ENCODE data around the gene USF1. TPM values are rescaled to one million over a fixed set of nuclear protein-coding genes. Genes with fewer than 3 reads are reported as not detected.

USF1 gene
- total and polyA plus RNA-seq, 9 of the 15 experiments (the other 6 are each of a cell fraction or from before 2014, with no cell fraction given) = 7.4 to 60.2 (median 54.2) TPM

DNA sequence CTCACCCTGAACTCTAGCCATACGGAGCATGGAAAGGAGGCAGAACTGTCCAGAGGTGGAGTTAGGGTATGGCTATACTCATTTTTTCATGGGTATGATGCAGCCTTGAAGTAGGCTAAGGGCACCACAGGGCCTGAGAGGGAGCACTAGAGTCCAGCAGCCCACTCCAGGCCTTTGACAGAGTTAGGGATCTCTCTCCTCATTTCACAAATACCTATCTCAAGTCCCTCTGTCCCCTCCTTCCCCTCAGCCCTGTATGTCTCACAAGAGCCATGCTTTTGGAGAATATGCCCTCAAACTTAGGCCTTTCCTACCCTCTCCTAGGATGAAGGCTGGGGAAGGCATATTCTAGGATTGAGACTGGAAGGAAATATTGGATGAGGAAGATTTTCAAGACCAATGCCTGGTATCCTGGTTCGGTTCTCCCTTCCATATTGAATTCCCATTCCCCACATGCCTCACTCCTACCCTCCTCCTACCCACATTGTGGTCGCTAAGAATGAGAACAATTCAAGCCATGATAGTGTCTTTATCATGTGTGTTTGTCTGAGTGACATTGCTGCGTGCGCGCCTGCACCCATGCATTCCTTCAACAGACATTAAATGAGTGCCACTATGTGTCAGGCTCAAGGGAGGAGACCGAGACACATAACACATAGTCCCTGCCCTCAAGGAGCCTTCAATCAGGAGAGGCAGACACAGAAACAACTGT, 46.2 kb upstream of the USF1 start:
- Histone ChIP-seq H3K9me1 (ENCODE audit: control insufficient read depth, insufficient read depth, low read length) (no peaks in the 10 kb centered on the region), H3K79me2 (ENCODE audit: control insufficient read depth, insufficient read depth, low read length) (no peaks in the 10 kb centered on the region), H3K4me2 (ENCODE audit: insufficient read depth, low read length) (no peak overlapping the region), H3K36me3 (ENCODE audit: control insufficient read depth, insufficient read depth, low read length) (no peaks in the 10 kb centered on the region), H3K4me3 (no peak overlapping the region), H3K4me1 (replicated peaks in 1 of 2; ENCODE audit: control insufficient read depth in 2 of 2, insufficient read depth in 2 of 2, low read length in 2 of 2) (peaks cover 0 to 5% of the 10 kb centered on the region in 2 experiments; a peak in 2 of 5 replicates), H3K9ac (ENCODE audit: insufficient read depth in 1 of 2, low read depth in 2 of 2, low read length in 2 of 2) (no peak overlapping the region), H3K9me3 (replicated peaks; ENCODE audit: control insufficient read depth, insufficient read depth, low read depth, low read length) (0 out of 2 replicates have a peak, but pooled peaks cover 3% of the 10 kb centered on the region), H3K27ac (ENCODE audit: extremely low read depth, low read depth, low read length) (no peak overlapping the region), H2AFZ (ENCODE audit: low read depth, low read length) (no peak overlapping the region), H4K20me1 (replicated peaks; ENCODE audit: control insufficient read depth, insufficient read depth, low read length) (no peaks in the 10 kb centered on the region), H3K27me3 (ENCODE audit: control insufficient read depth in 2 of 2, insufficient read depth in 2 of 2, low read length in 2 of 2) (no peaks in the 10 kb centered on the region)
- FAIRE-seq (no peak), ATAC-seq (no peak), DNase-seq (ENCODE audit: extremely low read depth in 1 of 4, low spot score in 3 of 4) (no peak)
- in situ Hi-C loops (cut with MboI) (loop anchor here (10.0 to 25.0 kb wide), 2 partner anchors 97 to 255 kb away; no protein-coding TSS in a partner anchor), intact Hi-C loops (cut with micrococcal nuclease) (no loop called here)
- POLR2A ChIA-PET = no interaction called here
- TF ChIP-seq TAF9B (IDR thresholded peaks at IDR 0.05; ENCODE audit: partially characterized antibody) (no peak), HNRNPLL (IDR thresholded peaks at IDR 0.05; ENCODE audit: low read depth, low read length, poor library complexity, severe bottlenecking) (no peak), ZNF124 (CRISPR knock-in tag; IDR thresholded peaks at IDR 0.05) (no peak), GTF3C2 (IDR thresholded peaks at IDR 0.05; ENCODE audit: borderline replicate concordance, extremely low read depth, insufficient read length) (no peak), MCM7 (IDR thresholded peaks at IDR 0.05) (no peak)
- CTCF ChIA-PET (ENCODE audit: low intra/inter-chr PET ratio) = no interaction called here
- BruUV-seq (replicated peaks) = no TSS peak
- 45% methylated on average over 7 of the region's 7 CpGs for whole genome bisulfite sequencing (ENCODE audit: insufficient coverage, low coverage, missing lambda C conversion rate)
